HEK293 (cell line): ENCODE results near the gene CCDC57.
A peak's percentile ranks its signal among the peaks of the same experiment; 100 is the strongest.

Experiments
- CTCF ChIA-PET: fragments of 350-600 bp; formaldehyde crosslinking; extraction: SDS; loops from one replicate; lab custom pipeline; 2021; ENCODE audit warnings: antibody characterized with exemption; lab: Yijun Ruan, JAX
- POLR2A ChIA-PET: fragments of 300-600 bp; formaldehyde crosslinking; extraction: SDS; loops from one replicate; lab custom pipeline; 2020; ENCODE audit warnings: antibody characterized with exemption, inconsistent platforms; lab: Yijun Ruan, JAX
- H3K27ac ChIP-seq: fragments of 200-500 bp; sonication (Bioruptor generic); 2 replicates; pipeline ENCODE4 v1.5.1; 2014; ENCODE audit warnings: low read depth, low read length, control low read depth, inconsistent platforms; ENCODE audit errors: extremely low read depth
- H3K36me3 ChIP-seq, 2 experiments: fragments of 200-500 bp in 1 of 2; sonication (Bioruptor generic) in 1 of 2; 1 replicate in 1 of 2; 2 replicates in 1 of 2; pipeline ENCODE4 v1.5.1; 2014 to 2017; ENCODE audit warnings: inconsistent platforms in 2 of 2, low read length in 2 of 2; ENCODE audit not compliant: control insufficient read depth in 2 of 2, insufficient read depth in 1 of 2
- H3K4me1 ChIP-seq: fragments of 200-500 bp; sonication (Bioruptor generic); 2 replicates; pipeline ENCODE4 v1.5.1; 2014; ENCODE audit warnings: mild to moderate bottlenecking, low read length, inconsistent platforms; ENCODE audit not compliant: control insufficient read depth, insufficient read depth
- H3K4me3 ChIP-seq: 2 replicates; pipeline ENCODE4 v1.5.1; 2011; ENCODE audit warnings: low read depth, mild to moderate bottlenecking, control low read depth, low read length, moderate library complexity
- H3K9me3 ChIP-seq: fragments of 200-500 bp; sonication (Bioruptor generic); 2 replicates; pipeline ENCODE4 v1.5.1; 2014; ENCODE audit warnings: low read depth, low read length, inconsistent platforms; ENCODE audit not compliant: control insufficient read depth, insufficient read depth
- AEBP2 ChIP-seq: fragments of 450-650 bp; formaldehyde crosslinking; IDR thresholded peaks from 2 replicates; pipeline ENCODE4 v1.5.1; 2016; ENCODE audit warnings: missing biosample characterization, missing genetic modification characterization, borderline replicate concordance
- ELK4 ChIP-seq: IDR thresholded peaks from 2 replicates; pipeline ENCODE4 v1.6.1; 2011; ENCODE audit warnings: mild to moderate bottlenecking, low read depth, low read length, borderline replicate concordance
- GLIS1 ChIP-seq: fragments of 450-650 bp; formaldehyde crosslinking; IDR thresholded peaks from 2 replicates; pipeline ENCODE4 v1.5.1; 2016; ENCODE audit warnings: missing biosample characterization, missing genetic modification characterization
- GLIS2 ChIP-seq: fragments of 450-650 bp; formaldehyde crosslinking; IDR thresholded peaks from 2 replicates; pipeline ENCODE4 v1.5.1; 2016; ENCODE audit warnings: missing biosample characterization, missing genetic modification characterization
- KLF9 ChIP-seq: fragments of 450-650 bp; formaldehyde crosslinking; IDR thresholded peaks from 2 replicates; pipeline ENCODE4 v1.5.1; 2016; ENCODE audit warnings: missing biosample characterization, missing genetic modification characterization, low read depth
- MEIS1 ChIP-seq: sonication (generic); formaldehyde crosslinking; IDR thresholded peaks from 2 replicates; pipeline ENCODE4 v1.8.1; 2022; ENCODE audit warnings: missing genetic modification reagents, mild to moderate bottlenecking, borderline replicate concordance
- PRDM6 ChIP-seq: fragments of 450-650 bp; formaldehyde crosslinking; IDR thresholded peaks from 2 replicates; pipeline ENCODE4 v1.5.1; 2017; ENCODE audit warnings: missing biosample characterization, missing genetic modification characterization
- SP3 ChIP-seq: fragments of 450-650 bp; formaldehyde crosslinking; IDR thresholded peaks from 2 replicates; pipeline ENCODE4 v1.5.1; 2016; ENCODE audit warnings: missing biosample characterization, missing genetic modification characterization
- SP7 ChIP-seq: fragments of 450-650 bp; formaldehyde crosslinking; IDR thresholded peaks from 2 replicates; pipeline ENCODE4 v1.5.1; 2016; ENCODE audit warnings: missing biosample characterization, missing genetic modification characterization
- TCF7L2 ChIP-seq: IDR thresholded peaks from 2 replicates; pipeline ENCODE4 v1.6.1; 2011; ENCODE audit warnings: low read depth, mild to moderate bottlenecking, inconsistent platforms, low read length, moderate library complexity, borderline replicate concordance
- TRIM28 ChIP-seq: IDR thresholded peaks from 2 replicates; pipeline ENCODE4 v1.6.1; 2011; ENCODE audit warnings: low read length, control low read depth, borderline replicate concordance
- ZFP37 ChIP-seq: fragments of 450-650 bp; formaldehyde crosslinking; IDR thresholded peaks from 2 replicates; pipeline ENCODE4 v1.5.1; 2016; ENCODE audit warnings: missing biosample characterization, missing genetic modification characterization
- ZFP69B ChIP-seq: fragments of 450-650 bp; formaldehyde crosslinking; IDR thresholded peaks from 2 replicates; pipeline ENCODE4 v1.5.1; 2016; ENCODE audit warnings: missing biosample characterization, missing genetic modification characterization
- ZIC2 ChIP-seq: fragments of 450-650 bp; formaldehyde crosslinking; IDR thresholded peaks from 2 replicates; pipeline ENCODE4 v1.5.1; 2016; ENCODE audit warnings: missing biosample characterization, missing genetic modification characterization
- ZNF140 ChIP-seq: fragments of 450-650 bp; formaldehyde crosslinking; IDR thresholded peaks from 2 replicates; pipeline ENCODE4 v1.5.1; 2016; ENCODE audit warnings: missing biosample characterization, missing genetic modification characterization
- ZNF16 ChIP-seq: fragments of 450-650 bp; formaldehyde crosslinking; IDR thresholded peaks from 2 replicates; pipeline ENCODE4 v1.5.1; 2016; ENCODE audit warnings: low read depth, missing biosample characterization, missing genetic modification characterization
- ZNF175 ChIP-seq: fragments of 450-650 bp; formaldehyde crosslinking; IDR thresholded peaks from 2 replicates; pipeline ENCODE4 v1.5.1; 2016; ENCODE audit warnings: missing biosample characterization, missing genetic modification characterization
- ZNF202 ChIP-seq: fragments of 450-650 bp; formaldehyde crosslinking; IDR thresholded peaks from 2 replicates; pipeline ENCODE4 v1.5.1; 2016; ENCODE audit warnings: missing biosample characterization, missing genetic modification characterization, borderline replicate concordance
- ZNF211 ChIP-seq: fragments of 450-650 bp; formaldehyde crosslinking; IDR thresholded peaks from 2 replicates; pipeline ENCODE4 v1.5.1; 2016; ENCODE audit warnings: low read depth, missing biosample characterization, missing genetic modification characterization
- ZNF449 ChIP-seq: fragments of 450-650 bp; formaldehyde crosslinking; IDR thresholded peaks from 2 replicates; pipeline ENCODE4 v1.5.1; 2017; ENCODE audit warnings: missing biosample characterization, mild to moderate bottlenecking, missing genetic modification characterization, moderate library complexity
- ZNF585B ChIP-seq: fragments of 450-650 bp; formaldehyde crosslinking; IDR thresholded peaks from 2 replicates; pipeline ENCODE4 v1.5.1; 2016; ENCODE audit warnings: missing biosample characterization, missing genetic modification characterization
- ZNF600 ChIP-seq: fragments of 450-650 bp; formaldehyde crosslinking; IDR thresholded peaks from 2 replicates; pipeline ENCODE4 v1.5.1; 2016; ENCODE audit warnings: missing biosample characterization, missing genetic modification characterization
- ZNF785 ChIP-seq: fragments of 450-650 bp; formaldehyde crosslinking; IDR thresholded peaks from 2 replicates; pipeline ENCODE4 v1.5.1; 2016; ENCODE audit warnings: missing biosample characterization, missing genetic modification characterization
- TF ChIP-seq, protein P1 (sequence below): fragments of 450-650 bp; formaldehyde crosslinking; IDR thresholded peaks from 2 replicates; pipeline ENCODE4 v1.5.1; 2016; ENCODE audit warnings: missing biosample characterization, missing genetic modification characterization
- TF ChIP-seq, protein P2 (sequence below): fragments of 450-650 bp; formaldehyde crosslinking; IDR thresholded peaks from 2 replicates; pipeline ENCODE4 v1.5.1; 2016; ENCODE audit warnings: missing biosample characterization, missing genetic modification characterization

Gene CCDC57

DNA sequence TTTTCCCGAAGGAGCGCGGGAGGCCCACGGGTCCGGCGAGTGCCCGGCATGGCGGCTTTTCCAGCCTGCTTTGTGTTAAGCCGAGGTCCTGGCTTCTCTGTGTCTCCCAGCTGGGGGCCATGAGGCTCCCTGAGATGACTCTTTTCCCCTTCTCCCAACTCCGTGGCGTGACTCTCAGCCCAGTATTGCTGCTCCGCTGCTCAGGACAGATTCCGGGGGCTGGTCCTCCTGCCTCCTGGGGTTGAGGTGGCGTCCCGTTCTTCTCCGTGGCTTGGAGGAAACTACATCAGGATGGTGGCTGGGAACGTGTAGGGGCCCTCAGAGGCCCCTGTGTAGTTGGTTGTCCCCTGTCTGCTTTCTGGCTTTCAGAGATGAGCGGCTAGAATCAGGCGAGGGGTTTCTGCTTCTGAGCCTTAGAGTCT, 160.0 kb downstream of the CCDC57 start:
- TF ChIP-seq SP3 (tag by site-specific recombination) = no peak
- no peak for TF ChIP-seq PRDM6 (tag by site-specific recombination)
- TF ChIP-seq ZFP69B (tag by site-specific recombination) = no peak
- no peak for TF ChIP-seq AEBP2 (tag by site-specific recombination)
- TF ChIP-seq ZNF16 (tag by site-specific recombination) = no peak
- peak; percentile 2; the same call in 1 of the 2 replicates for TF ChIP-seq ZIC2 (tag by site-specific recombination)
- no peak for TF ChIP-seq MEIS1 (CRISPR knock-in tag)
- TF ChIP-seq GLIS1 = no peak
- peak; percentile 3; the same call in 1 of the 2 replicates for TF ChIP-seq ZNF600 (tag by site-specific recombination)
- TF ChIP-seq ZNF175 (tag by site-specific recombination) = no peak
- TF ChIP-seq ZNF211 (tag by site-specific recombination) = no peak
- TF ChIP-seq ZFP37 (tag by site-specific recombination) = no peak
- TF ChIP-seq KLF9 (tag by site-specific recombination) = no peak
- TF ChIP-seq GLIS2 (tag by site-specific recombination) = 0 out of 2 replicates have a peak, but pooled peaks have one; percentile 5
- TF ChIP-seq ZNF585B (tag by site-specific recombination) = no peak
- TF ChIP-seq ZNF449 (tag by site-specific recombination) = no peak
- no peak for TF ChIP-seq ZNF202 (tag by site-specific recombination)
- no peak for TF ChIP-seq ELK4
- TF ChIP-seq TRIM28 = no peak
- TF ChIP-seq ZNF140 (tag by site-specific recombination) = no peak
- TF ChIP-seq, protein P1, sequence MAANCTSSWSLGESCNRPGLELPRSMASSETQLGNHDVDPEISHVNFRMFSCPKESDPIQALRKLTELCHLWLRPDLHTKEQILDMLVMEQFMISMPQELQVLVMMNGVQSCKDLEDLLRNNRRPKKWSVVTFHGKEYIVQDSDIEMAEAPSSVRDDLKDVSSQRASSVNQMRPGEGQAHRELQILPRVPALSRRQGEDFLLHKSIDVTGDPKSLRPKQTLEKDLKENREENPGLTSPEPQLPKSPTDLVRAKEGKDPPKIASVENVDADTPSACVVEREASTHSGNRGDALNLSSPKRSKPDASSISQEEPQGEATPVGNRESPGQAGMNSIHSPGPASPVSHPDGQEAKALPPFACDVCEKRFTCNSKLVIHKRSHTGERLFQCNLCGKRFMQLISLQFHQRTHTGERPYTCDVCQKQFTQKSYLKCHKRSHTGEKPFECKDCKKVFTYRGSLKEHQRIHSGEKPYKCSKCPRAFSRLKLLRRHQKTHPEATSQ (tag by site-specific recombination) = no peak
- no peak for TF ChIP-seq SP7 (tag by site-specific recombination)
- TF ChIP-seq TCF7L2 = no peak
- no peak for TF ChIP-seq ZNF785 (tag by site-specific recombination)
- TF ChIP-seq, protein P2, sequence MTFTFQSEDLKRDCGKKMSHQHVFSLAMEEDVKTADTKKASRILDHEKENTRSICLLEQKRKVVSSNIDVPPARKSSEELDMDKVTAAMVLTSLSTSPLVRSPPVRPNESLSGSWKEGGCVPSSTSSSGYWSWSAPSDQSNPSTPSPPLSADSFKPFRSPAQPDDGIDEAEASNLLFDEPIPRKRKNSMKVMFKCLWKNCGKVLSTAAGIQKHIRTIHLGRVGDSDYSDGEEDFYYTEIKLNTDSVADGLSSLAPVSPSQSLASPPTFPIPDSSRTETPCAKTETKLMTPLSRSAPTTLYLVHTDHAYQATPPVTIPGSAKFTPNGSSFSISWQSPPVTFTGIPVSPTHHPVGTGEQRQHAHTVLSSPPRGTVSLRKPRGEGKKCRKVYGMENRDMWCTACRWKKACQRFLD (tag by site-specific recombination) = no peak
- Histone ChIP-seq H3K27ac (peak overlapping the region; percentile 73), H3K36me3 (peaks cover 0 to 78% of the 10 kb centered on the region in 2 experiments; a peak in 2 of 3 replicates), H3K4me1 (peaks cover 7% of the 10 kb centered on the region), H3K9me3 (no peaks in the 10 kb centered on the region), H3K4me3 (peak overlapping the region; percentile 83)
- ChIA-PET POLR2A (interaction anchor here (0.5 to 14.2 kb wide), 10 partner anchors 9 to 243 kb away, joined by 3 to 96 read pairs (median 4); partner anchors contain the start of genes DCXR, DUS1L, FASN and RAC3), CTCF (interaction anchor here (0.7 kb wide), 2 partner anchors 15 to 33 kb away, joined by 3 read pairs; partner anchors contain the start of gene DCXR)
